GM18520 (cell line): Measurements from ENCODE around the gene CLN5.
"Not testable (repeated sequence)": the region's sequence is repeated elsewhere in the genome, so short reads cannot be mapped to it uniquely, and the experiment has no call there.

Experiments
- ATAC-seq: cut with Tn5 transposase; IDR thresholded peaks from one replicate; pipeline ENCODE4 v1.9.1; 2021; ENCODE audit not compliant: unreplicated experiment

CLN5 gene

GRCh38 chr13:76975863-76976262 lies 16.0 kb upstream of the CLN5 start:
- ATAC-seq = no peak

- no peak for ATAC-seq
Observed at GRCh38 chr13:76976490-76976889, 15.4 kb upstream of the CLN5 start.

- ATAC-seq = no peak
Observed at GRCh38 chr13:76976929-76977328, 15.0 kb upstream of the CLN5 start.

GRCh38 chr13:76980075-76980718 lies 11.7 kb upstream of the CLN5 start:
- ATAC-seq = peak; percentile 99

GRCh38 chr13:76982061-76982460 lies 9.8 kb upstream of the CLN5 start:
- ATAC-seq = no peak

- no peak for ATAC-seq
Observed at GRCh38 chr13:76983676-76984075, 8.2 kb upstream of the CLN5 start.

GRCh38 chr13:76991432-76991795 lies 467 bp upstream of the CLN5 start:
- peak; percentile 89 for ATAC-seq

- ATAC-seq = no peak
Observed at GRCh38 chr13:76992548-76993001, 694 bp downstream of the CLN5 start.

- no peak for ATAC-seq
Observed at GRCh38 chr13:76993021-76993420, 1.1 kb downstream of the CLN5 start.

- no peak for ATAC-seq
Observed at GRCh38 chr13:76993473-76993872, 1.6 kb downstream of the CLN5 start.

GRCh38 chr13:76994281-76994680 lies 2.4 kb downstream of the CLN5 start:
- ATAC-seq = no peak

- ATAC-seq = no peak
Observed at GRCh38 chr13:77000475-77000874, 8.6 kb downstream of the CLN5 start.

- ATAC-seq = no peak
Observed at GRCh38 chr13:77001540-77001939, 9.7 kb downstream of the CLN5 start.

- ATAC-seq = no peak
Observed at GRCh38 chr13:77001963-77002587, 10.2 kb downstream of the CLN5 start.

GRCh38 chr13:77002590-77003190 lies 10.8 kb downstream of the CLN5 start:
- no peak for ATAC-seq

- ATAC-seq = not testable (repeated sequence)
Observed at GRCh38 chr13:77008337-77008736, 16.5 kb downstream of the CLN5 start.

- ATAC-seq = peak; percentile 42
Observed at GRCh38 chr13:77009011-77009410, 17.1 kb downstream of the CLN5 start.

- not testable (repeated sequence) for ATAC-seq
Observed at GRCh38 chr13:77009719-77010118, 17.8 kb downstream of the CLN5 start.

- no peak for ATAC-seq
Observed at GRCh38 chr13:77013853-77014542, 22.1 kb downstream of the CLN5 start.

- no peak for ATAC-seq
Observed at GRCh38 chr13:77014906-77015685, 23.2 kb downstream of the CLN5 start.

- ATAC-seq = no peak
Observed at GRCh38 chr13:77016251-77016812, 24.5 kb downstream of the CLN5 start.
